K562 (cell line): ENCODE results near the gene SOX12. TPM values are rescaled to one million over a fixed set of nuclear protein-coding genes. Genes with fewer than 3 reads are reported as not detected.
A peak's percentile ranks its signal among the peaks of the same experiment; 100 is the strongest.

Experiments used
- BCOR ChIP-seq: fragments of 450-650 bp; IDR thresholded peaks from 2 replicates; pipeline ENCODE4 v1.6.1; 2016
- ETS1 ChIP-seq: conservative IDR thresholded peaks from 2 replicates; pipeline ENCODE4 v1.6.1; 2011; ENCODE audit warnings: low read depth, mild to moderate bottlenecking, low read length; ENCODE audit not compliant: control insufficient read depth
- GTF2E2 ChIP-seq: fragments of 200-800 bp; sonication (Bioruptor generic); IDR thresholded peaks from 2 replicates; pipeline ENCODE4 v1.6.1; 2016; ENCODE audit warnings: missing genetic modification characterization, missing compliant biosample characterization
- MTF1 ChIP-seq: fragments of 250-450 bp; sonication (Bioruptor Pico); IDR thresholded peaks from 2 replicates; pipeline ENCODE4 v1.9.0; 2021; ENCODE audit warnings: moderate library complexity, mild to moderate bottlenecking, inconsistent platforms, borderline replicate concordance
- MYC ChIP-seq, 2 experiments: fragments of 250-450 bp in 1 of 2; sonication (Bioruptor Pico) in 1 of 2; IDR thresholded peaks; 2 replicates each; pipeline versions ENCODE4 v1.5.1 to v1.6.1; 2012 to 2021; ENCODE audit warnings: low read depth in 2 of 2, borderline replicate concordance in 1 of 2, improper control_type of control experiment in 1 of 2, low read length in 1 of 2, mild to moderate bottlenecking in 1 of 2, moderate library complexity in 1 of 2
- NCOR1 ChIP-seq: fragments of 450-650 bp; IDR thresholded peaks from 2 replicates; pipeline ENCODE4 v1.6.1; 2016; ENCODE audit warnings: mild to moderate bottlenecking, moderate library complexity
- PHB2 ChIP-seq: fragments of 450-650 bp; IDR thresholded peaks from 2 replicates; pipeline ENCODE4 v1.6.1; 2017; ENCODE audit warnings: low read depth
- ZNF12 ChIP-seq: sonication (generic); formaldehyde crosslinking; IDR thresholded peaks from 2 replicates; pipeline ENCODE4 v1.4.0; 2020; ENCODE audit warnings: mild to moderate bottlenecking, missing genetic modification reagents
- ZNF140 ChIP-seq: fragments of 250-450 bp; sonication (Bioruptor Pico); IDR thresholded peaks from 2 replicates; pipeline ENCODE4 v1.8.0; 2021; ENCODE audit warnings: moderate library complexity, mild to moderate bottlenecking, inconsistent platforms
- polyA plus RNA-seq, 8 experiments: library from polyadenylated mRNA; depleted of rRNA in 4 of 8; stranded (reverse) in 5 of 8; unstranded in 3 of 8; fragments of >200 nt; fragmentation: Nextera tagmentation in 2 of 8; fragmentation: Illumina TruSeq in 1 of 8; extraction: Ambion mirVana in 2 of 8; extraction: Trizol in 1 of 8; gene quantifications; 2 replicates each; pipeline versions ENCODE4 v1.2.1 to v1.2.3, GENCODE V29; 2011 to 2014; ENCODE audit warnings: inconsistent platforms in 1 of 8, missing spikeins in 1 of 8
- total RNA-seq, 7 experiments: library from RNA; depleted of rRNA in 6 of 7; stranded (reverse); fragments of >200 nt in 6 of 7; fragmentation: Illumina TruSeq in 2 of 7; extraction: Trizol in 2 of 7; gene quantifications; 2 replicates each; pipeline versions ENCODE4 v1.2.1 to v1.2.3, GENCODE V29; 2011 to 2021; ENCODE audit warnings: low replicate concordance in 1 of 7
- TF ChIP-seq, protein P1 (sequence below): sonication (generic); formaldehyde crosslinking; IDR thresholded peaks from 2 replicates; pipeline ENCODE4 v1.5.0; 2020; ENCODE audit warnings: missing genetic modification reagents
- TF ChIP-seq, protein P2 (sequence below): fragments of 200-600 bp; sonication (generic); IDR thresholded peaks from one replicate; pipeline ENCODE4 v1.6.1; 2012; ENCODE audit warnings: mild to moderate bottlenecking, low read depth, low read length, inconsistent platforms
- TF ChIP-seq, protein P3 (sequence below): fragments of 450-650 bp; IDR thresholded peaks from 2 replicates; pipeline ENCODE4 v1.6.1; 2016

Gene SOX12
- total and polyA plus RNA-seq, 9 of the 15 experiments (the other 6 are each of a cell fraction or from before 2014, with no cell fraction given), result 0.42 to 26.3 (median 2.6) TPM

- no peak for TF ChIP-seq GTF2E2 (tag)
- no peak for TF ChIP-seq PHB2
- no peak for TF ChIP-seq MTF1 (CRISPR knock-in tag)
- TF ChIP-seq, protein P1, sequence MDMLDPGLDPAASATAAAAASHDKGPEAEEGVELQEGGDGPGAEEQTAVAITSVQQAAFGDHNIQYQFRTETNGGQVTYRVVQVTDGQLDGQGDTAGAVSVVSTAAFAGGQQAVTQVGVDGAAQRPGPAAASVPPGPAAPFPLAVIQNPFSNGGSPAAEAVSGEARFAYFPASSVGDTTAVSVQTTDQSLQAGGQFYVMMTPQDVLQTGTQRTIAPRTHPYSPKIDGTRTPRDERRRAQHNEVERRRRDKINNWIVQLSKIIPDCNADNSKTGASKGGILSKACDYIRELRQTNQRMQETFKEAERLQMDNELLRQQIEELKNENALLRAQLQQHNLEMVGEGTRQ, result peak; percentile 48; the same call in 1 of the 2 replicates
- TF ChIP-seq ZNF140 (CRISPR knock-in tag), result no peak
- TF ChIP-seq, protein P2, sequence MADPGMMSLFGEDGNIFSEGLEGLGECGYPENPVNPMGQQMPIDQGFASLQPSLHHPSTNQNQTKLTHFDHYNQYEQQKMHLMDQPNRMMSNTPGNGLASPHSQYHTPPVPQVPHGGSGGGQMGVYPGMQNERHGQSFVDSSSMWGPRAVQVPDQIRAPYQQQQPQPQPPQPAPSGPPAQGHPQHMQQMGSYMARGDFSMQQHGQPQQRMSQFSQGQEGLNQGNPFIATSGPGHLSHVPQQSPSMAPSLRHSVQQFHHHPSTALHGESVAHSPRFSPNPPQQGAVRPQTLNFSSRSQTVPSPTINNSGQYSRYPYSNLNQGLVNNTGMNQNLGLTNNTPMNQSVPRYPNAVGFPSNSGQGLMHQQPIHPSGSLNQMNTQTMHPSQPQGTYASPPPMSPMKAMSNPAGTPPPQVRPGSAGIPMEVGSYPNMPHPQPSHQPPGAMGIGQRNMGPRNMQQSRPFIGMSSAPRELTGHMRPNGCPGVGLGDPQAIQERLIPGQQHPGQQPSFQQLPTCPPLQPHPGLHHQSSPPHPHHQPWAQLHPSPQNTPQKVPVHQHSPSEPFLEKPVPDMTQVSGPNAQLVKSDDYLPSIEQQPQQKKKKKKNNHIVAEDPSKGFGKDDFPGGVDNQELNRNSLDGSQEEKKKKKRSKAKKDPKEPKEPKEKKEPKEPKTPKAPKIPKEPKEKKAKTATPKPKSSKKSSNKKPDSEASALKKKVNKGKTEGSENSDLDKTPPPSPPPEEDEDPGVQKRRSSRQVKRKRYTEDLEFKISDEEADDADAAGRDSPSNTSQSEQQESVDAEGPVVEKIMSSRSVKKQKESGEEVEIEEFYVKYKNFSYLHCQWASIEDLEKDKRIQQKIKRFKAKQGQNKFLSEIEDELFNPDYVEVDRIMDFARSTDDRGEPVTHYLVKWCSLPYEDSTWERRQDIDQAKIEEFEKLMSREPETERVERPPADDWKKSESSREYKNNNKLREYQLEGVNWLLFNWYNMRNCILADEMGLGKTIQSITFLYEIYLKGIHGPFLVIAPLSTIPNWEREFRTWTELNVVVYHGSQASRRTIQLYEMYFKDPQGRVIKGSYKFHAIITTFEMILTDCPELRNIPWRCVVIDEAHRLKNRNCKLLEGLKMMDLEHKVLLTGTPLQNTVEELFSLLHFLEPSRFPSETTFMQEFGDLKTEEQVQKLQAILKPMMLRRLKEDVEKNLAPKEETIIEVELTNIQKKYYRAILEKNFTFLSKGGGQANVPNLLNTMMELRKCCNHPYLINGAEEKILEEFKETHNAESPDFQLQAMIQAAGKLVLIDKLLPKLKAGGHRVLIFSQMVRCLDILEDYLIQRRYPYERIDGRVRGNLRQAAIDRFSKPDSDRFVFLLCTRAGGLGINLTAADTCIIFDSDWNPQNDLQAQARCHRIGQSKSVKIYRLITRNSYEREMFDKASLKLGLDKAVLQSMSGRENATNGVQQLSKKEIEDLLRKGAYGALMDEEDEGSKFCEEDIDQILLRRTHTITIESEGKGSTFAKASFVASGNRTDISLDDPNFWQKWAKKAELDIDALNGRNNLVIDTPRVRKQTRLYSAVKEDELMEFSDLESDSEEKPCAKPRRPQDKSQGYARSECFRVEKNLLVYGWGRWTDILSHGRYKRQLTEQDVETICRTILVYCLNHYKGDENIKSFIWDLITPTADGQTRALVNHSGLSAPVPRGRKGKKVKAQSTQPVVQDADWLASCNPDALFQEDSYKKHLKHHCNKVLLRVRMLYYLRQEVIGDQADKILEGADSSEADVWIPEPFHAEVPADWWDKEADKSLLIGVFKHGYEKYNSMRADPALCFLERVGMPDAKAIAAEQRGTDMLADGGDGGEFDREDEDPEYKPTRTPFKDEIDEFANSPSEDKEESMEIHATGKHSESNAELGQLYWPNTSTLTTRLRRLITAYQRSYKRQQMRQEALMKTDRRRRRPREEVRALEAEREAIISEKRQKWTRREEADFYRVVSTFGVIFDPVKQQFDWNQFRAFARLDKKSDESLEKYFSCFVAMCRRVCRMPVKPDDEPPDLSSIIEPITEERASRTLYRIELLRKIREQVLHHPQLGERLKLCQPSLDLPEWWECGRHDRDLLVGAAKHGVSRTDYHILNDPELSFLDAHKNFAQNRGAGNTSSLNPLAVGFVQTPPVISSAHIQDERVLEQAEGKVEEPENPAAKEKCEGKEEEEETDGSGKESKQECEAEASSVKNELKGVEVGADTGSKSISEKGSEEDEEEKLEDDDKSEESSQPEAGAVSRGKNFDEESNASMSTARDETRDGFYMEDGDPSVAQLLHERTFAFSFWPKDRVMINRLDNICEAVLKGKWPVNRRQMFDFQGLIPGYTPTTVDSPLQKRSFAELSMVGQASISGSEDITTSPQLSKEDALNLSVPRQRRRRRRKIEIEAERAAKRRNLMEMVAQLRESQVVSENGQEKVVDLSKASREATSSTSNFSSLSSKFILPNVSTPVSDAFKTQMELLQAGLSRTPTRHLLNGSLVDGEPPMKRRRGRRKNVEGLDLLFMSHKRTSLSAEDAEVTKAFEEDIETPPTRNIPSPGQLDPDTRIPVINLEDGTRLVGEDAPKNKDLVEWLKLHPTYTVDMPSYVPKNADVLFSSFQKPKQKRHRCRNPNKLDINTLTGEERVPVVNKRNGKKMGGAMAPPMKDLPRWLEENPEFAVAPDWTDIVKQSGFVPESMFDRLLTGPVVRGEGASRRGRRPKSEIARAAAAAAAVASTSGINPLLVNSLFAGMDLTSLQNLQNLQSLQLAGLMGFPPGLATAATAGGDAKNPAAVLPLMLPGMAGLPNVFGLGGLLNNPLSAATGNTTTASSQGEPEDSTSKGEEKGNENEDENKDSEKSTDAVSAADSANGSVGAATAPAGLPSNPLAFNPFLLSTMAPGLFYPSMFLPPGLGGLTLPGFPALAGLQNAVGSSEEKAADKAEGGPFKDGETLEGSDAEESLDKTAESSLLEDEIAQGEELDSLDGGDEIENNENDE, result no peak
- TF ChIP-seq BCOR, result no peak
- peak; percentile 32; the same call in 1 of the 2 replicates for TF ChIP-seq NCOR1
- no peak for TF ChIP-seq ZNF12
- 0 out of 2 replicates have a peak, but pooled peaks have one; percentile 31 for TF ChIP-seq ETS1
- TF ChIP-seq, protein P3, sequence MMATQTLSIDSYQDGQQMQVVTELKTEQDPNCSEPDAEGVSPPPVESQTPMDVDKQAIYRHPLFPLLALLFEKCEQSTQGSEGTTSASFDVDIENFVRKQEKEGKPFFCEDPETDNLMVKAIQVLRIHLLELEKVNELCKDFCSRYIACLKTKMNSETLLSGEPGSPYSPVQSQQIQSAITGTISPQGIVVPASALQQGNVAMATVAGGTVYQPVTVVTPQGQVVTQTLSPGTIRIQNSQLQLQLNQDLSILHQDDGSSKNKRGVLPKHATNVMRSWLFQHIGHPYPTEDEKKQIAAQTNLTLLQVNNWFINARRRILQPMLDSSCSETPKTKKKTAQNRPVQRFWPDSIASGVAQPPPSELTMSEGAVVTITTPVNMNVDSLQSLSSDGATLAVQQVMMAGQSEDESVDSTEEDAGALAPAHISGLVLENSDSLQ, result no peak
- peak; percentile 98 for TF ChIP-seq MYC (IDR thresholded peaks at IDR 0.05; ENCODE audit: low read depth, low read length)
- no peak for TF ChIP-seq MYC (CRISPR knock-in tag; IDR thresholded peaks at IDR 0.05; ENCODE audit: borderline replicate concordance, low read depth)
Measured at GRCh38 chr20:324177-325044, 941 bp upstream of the SOX12 start (continued).
